AG04450 (cell line): ENCODE data around the gene ARHGAP8. TPM values are rescaled to one million over a fixed set of nuclear protein-coding genes. Genes with fewer than 3 reads are reported as not detected.

ENCODE experiments used
- CTCF ChIA-PET: fragments of 300-600, 350-600 bp; formaldehyde crosslinking; extraction: SDS; loops from one replicate; lab custom pipeline; 2022; ENCODE audit warnings: antibody characterized with exemption, inconsistent platforms; lab: Charles Lee
- POLR2A ChIA-PET: fragments of 350-600 bp; formaldehyde crosslinking; extraction: SDS; loops from one replicate; lab custom pipeline; 2021; ENCODE audit warnings: antibody characterized with exemption, inconsistent platforms; lab: Yijun Ruan, JAX
- DNase-seq: peaks from one replicate; pipeline ENCODE4 v3.0.0-alpha.2; 2011; ENCODE audit warnings: low read depth, low spot score
- H3K27ac ChIP-seq: one replicate; pipeline ENCODE4 v1.5.1; 2012; ENCODE audit warnings: low read depth, low read length, control low read depth
- H3K27me3 ChIP-seq: one replicate; pipeline ENCODE4 v1.6.0; 2012; ENCODE audit warnings: low read length; ENCODE audit not compliant: control insufficient read depth, insufficient read depth
- H3K4me3 ChIP-seq: 2 replicates; pipeline ENCODE4 v1.5.1; 2011; ENCODE audit warnings: mild to moderate bottlenecking, low read depth, low read length, control low read depth
- H3K9me3 ChIP-seq: 2 replicates; pipeline ENCODE4 v1.5.1; 2012; ENCODE audit warnings: low read length; ENCODE audit not compliant: control insufficient read depth, insufficient read depth
- polyA plus RNA-seq: library from polyadenylated mRNA; depleted of rRNA; stranded (reverse); fragments of >200 nt; gene quantifications from 2 replicates; pipeline ENCODE4 v1.2.3, GENCODE V29; 2011
- TF ChIP-seq, protein P1 (sequence below): IDR thresholded peaks from 2 replicates; pipeline ENCODE4 v1.5.1; 2011; ENCODE audit warnings: low read depth, low read length, control low read depth, inconsistent platforms

The ARHGAP8 gene
- polyA plus RNA-seq, 1 experiment: 0.16 TPM

DNA sequence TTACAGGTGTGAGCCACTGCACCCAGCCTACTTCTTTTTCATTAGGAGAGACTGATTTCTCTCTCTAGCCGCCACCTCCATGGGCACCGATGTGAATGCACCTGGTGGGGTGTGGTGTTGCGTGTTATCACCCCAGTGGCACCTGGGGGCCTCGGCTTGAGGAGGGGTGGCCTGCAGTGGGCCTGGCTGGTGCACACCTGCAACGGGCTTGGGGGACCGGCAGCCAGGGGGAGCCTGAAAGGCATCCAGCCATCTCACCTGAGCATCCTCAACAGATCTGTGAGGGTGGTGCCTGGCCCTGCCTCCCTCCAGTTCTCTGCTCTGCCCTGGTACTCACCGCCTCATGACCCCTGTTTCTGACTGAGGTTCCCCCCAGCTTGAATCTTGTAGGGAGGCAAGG, 108.9 kb downstream of the ARHGAP8 start:
- Histone ChIP-seq H3K4me3 (no peak overlapping the region), H3K27ac (no peak overlapping the region), H3K27me3 (no peaks in the 10 kb centered on the region), H3K9me3 (peaks cover 3% of the 10 kb centered on the region; the same call in 1 of the 2 replicates)
- DNase-seq: no peak
- TF ChIP-seq, protein P1, sequence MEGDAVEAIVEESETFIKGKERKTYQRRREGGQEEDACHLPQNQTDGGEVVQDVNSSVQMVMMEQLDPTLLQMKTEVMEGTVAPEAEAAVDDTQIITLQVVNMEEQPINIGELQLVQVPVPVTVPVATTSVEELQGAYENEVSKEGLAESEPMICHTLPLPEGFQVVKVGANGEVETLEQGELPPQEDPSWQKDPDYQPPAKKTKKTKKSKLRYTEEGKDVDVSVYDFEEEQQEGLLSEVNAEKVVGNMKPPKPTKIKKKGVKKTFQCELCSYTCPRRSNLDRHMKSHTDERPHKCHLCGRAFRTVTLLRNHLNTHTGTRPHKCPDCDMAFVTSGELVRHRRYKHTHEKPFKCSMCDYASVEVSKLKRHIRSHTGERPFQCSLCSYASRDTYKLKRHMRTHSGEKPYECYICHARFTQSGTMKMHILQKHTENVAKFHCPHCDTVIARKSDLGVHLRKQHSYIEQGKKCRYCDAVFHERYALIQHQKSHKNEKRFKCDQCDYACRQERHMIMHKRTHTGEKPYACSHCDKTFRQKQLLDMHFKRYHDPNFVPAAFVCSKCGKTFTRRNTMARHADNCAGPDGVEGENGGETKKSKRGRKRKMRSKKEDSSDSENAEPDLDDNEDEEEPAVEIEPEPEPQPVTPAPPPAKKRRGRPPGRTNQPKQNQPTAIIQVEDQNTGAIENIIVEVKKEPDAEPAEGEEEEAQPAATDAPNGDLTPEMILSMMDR: no peak
- ChIA-PET CTCF (no interaction called here), POLR2A (no interaction called here)

DNA sequence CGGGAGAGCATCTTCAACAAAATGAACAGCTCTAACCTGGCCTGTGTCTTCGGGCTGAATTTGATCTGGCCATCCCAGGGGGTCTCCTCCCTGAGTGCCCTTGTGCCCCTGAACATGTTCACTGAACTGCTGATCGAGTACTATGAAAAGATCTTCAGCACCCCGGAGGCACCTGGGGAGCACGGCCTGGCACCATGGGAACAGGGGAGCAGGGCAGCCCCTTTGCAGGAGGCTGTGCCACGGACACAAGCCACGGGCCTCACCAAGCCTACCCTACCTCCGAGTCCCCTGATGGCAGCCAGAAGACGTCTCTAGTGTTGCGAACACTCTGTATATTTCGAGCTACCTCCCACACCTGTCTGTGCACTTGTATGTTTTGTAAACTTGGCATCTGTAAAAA, 109.9 kb downstream of the ARHGAP8 start:
- no peak overlapping the region for H3K4me3 ChIP-seq
- peaks cover 3% of the 10 kb centered on the region; the same call in 1 of the 2 replicates for H3K9me3 ChIP-seq
- ChIA-PET CTCF (no interaction called here), POLR2A (no interaction called here)
- H3K27me3 ChIP-seq: no peaks in the 10 kb centered on the region
- H3K27ac ChIP-seq: no peak overlapping the region
- TF ChIP-seq, protein P1: no peak
- no peak for DNase-seq

DNA sequence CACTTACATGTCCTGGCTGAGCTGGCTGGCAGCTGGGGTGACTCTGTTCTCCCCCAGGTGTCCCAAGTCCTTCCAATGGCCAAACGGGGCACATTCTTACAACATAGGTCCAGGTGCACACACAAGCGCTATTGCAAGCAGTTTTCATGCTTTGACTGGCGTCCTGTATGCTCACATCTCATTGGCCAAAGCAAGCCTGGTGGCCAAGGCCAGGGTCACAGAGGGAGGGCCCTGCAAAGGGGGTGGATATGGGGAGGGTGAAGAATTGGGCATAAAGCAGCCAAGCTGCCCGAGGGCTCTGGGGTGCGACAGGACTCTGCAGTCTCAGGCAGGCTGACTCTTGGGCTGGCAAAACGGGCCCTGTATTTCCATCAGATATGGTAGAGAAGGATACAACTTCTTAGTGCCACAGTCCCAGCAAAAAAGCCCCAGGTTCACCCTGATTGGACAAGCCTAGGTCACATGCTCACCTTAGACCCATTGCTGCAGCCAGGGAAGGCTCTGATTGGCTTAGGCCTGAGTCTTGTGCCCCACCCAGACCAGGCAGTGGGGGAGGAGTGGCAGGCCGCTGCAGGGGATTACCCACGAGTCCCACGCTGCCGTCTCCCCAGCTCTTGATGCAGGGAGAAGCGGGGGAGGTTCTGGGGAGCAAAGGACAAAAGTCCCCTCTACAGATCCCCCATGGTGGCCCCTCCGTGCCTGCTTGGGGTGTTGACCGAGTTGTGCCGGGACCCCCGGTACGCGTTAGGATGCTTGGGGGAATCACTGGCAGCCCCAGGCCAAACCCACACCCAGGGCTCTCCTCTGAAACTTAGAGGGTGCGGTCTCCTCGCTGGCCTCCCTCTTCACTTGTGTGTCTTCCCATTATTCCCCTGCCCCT, 110.8 kb downstream of the ARHGAP8 start:
- POLR2A ChIA-PET: no interaction called here
- Histone ChIP-seq H3K9me3 (peaks cover 3% of the 10 kb centered on the region; the same call in 1 of the 2 replicates), H3K27me3 (no peaks in the 10 kb centered on the region), H3K4me3 (no peak overlapping the region), H3K27ac (no peak overlapping the region)
- CTCF ChIA-PET: no interaction called here
- no peak for DNase-seq
- TF ChIP-seq, protein P1: no peak

DNA sequence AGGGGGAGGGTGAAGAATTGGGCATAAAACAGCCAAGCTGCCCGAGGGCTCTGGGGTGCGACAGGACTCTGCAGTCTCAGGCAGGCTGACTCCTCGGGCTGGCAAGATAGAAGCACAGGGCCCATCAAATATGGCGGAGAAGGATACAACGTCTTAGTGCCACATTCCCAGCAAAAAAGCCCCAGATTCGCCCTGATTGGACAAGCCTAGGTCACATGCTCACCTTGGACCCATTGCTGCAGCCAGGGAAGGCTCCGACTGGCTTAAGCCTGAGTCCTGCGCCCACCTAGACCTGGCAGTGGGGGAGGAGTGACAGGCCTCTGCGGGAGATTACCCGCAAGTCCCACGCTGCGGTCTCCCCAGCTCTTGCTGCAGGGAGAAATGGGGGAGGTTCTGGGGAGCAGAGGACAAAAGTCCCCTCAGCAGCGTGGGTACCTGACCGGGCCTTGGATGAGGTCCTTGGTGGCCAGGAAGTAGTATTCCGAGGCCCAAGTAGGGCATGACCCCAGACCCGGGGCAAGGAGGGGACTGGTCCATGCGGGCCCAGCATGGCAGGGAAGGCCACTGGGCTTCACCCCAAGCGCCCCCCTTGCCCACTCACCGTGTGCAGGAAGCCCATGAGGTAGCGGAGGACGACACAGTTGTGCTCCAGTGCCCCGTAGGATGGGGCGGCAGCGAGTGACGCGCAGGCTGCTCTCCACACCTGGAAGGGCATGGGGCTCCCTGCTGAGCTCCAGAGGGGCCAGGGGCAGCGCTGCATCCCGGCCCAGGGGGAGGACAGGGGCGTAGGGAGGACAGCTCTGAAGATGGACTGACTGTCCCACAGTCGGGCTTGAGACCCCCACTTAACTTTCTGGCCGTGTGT, 113.0 kb downstream of the ARHGAP8 start:
- H3K9me3 ChIP-seq: peaks cover 3% of the 10 kb centered on the region; the same call in 1 of the 2 replicates
- H3K27me3 ChIP-seq: no peaks in the 10 kb centered on the region
- no peak for DNase-seq
- H3K4me3 ChIP-seq: no peak overlapping the region
- H3K27ac ChIP-seq: no peak overlapping the region
- POLR2A ChIA-PET: no interaction called here
- CTCF ChIA-PET: no interaction called here
- TF ChIP-seq, protein P1: no peak
